Measurements from ENCODE around the gene CIC.

DNA sequence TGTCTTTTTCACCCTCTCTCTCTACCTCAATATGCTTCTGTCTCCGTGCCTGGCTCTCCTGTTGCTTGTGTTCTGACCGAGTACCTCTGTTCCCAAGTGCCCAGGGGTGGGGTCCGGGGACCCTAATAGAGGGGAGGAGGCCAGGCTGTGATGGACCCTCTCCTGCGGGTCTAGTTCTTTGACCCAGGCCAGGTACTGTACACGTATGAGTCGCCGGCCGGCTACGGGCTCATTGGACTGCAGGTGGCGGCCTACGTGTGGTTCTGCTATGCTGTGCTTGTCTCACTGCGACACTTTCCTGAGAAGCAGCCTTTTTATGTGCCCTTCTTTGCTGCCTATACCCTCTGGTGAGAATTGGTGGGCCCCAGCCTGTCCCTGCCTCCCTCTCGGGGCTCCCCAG, 48.5 kb downstream of the CIC start:
- TF ChIP-seq POLR2A (IDR thresholded peaks at IDR 0.05): no peak
- TF ChIP-seq, protein P1, sequence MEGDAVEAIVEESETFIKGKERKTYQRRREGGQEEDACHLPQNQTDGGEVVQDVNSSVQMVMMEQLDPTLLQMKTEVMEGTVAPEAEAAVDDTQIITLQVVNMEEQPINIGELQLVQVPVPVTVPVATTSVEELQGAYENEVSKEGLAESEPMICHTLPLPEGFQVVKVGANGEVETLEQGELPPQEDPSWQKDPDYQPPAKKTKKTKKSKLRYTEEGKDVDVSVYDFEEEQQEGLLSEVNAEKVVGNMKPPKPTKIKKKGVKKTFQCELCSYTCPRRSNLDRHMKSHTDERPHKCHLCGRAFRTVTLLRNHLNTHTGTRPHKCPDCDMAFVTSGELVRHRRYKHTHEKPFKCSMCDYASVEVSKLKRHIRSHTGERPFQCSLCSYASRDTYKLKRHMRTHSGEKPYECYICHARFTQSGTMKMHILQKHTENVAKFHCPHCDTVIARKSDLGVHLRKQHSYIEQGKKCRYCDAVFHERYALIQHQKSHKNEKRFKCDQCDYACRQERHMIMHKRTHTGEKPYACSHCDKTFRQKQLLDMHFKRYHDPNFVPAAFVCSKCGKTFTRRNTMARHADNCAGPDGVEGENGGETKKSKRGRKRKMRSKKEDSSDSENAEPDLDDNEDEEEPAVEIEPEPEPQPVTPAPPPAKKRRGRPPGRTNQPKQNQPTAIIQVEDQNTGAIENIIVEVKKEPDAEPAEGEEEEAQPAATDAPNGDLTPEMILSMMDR (IDR thresholded peaks at IDR 0.05): no peak

All from body of pancreas (tissue), 4 donors.